HG02642 (cell line): Measurements from ENCODE around the gene SEMA3F.
"Not testable (repeated sequence)": the region's sequence is repeated elsewhere in the genome, so short reads cannot be mapped to it uniquely, and the experiment has no call there.

Source experiments
- ATAC-seq: cut with Tn5 transposase; IDR thresholded peaks from one replicate; pipeline ENCODE4 v1.9.1; 2021; ENCODE audit warnings: mild to moderate bottlenecking; ENCODE audit not compliant: unreplicated experiment, poor library complexity

SEMA3F gene

DNA sequence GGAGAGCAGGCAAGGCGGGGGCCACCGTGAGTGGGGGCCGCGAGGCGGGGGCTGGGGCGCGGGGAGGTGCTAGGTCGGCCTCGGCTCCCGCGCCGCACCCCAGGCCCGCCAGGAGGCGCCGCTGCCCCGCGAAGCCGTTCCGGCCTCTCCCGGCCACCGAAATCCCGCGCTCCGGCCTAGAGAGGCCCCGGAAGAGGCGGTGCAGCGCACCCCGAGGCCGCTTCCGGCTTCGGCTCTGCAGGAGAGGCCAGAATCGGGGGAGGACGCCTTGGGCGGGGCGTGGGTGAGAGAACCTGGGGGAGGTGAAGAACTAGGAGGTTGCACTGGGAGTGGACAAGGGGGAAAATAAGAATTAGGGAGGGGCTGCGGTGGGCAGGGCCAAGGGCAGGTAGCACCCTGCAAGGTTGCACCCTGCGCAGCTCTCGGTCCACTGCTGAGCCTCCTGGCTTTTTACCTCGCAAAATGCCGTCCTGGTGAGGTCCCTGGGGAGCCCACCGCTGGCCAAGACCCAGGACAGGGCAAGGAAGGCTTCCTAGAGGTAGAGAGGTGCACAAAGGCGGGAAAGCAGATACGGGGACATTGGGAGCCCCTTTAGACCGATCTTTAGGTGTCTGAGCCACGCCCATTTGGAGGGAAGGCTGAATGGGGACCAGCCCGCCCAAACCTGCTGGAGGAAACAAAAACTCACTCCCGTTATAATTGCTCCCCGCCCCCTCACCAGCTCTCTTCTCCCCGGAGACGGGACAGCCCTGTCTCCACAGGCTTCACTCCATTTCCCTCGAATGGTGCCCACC, 72.5 kb downstream of the SEMA3F start:
- ATAC-seq, result peak; percentile 87

DNA sequence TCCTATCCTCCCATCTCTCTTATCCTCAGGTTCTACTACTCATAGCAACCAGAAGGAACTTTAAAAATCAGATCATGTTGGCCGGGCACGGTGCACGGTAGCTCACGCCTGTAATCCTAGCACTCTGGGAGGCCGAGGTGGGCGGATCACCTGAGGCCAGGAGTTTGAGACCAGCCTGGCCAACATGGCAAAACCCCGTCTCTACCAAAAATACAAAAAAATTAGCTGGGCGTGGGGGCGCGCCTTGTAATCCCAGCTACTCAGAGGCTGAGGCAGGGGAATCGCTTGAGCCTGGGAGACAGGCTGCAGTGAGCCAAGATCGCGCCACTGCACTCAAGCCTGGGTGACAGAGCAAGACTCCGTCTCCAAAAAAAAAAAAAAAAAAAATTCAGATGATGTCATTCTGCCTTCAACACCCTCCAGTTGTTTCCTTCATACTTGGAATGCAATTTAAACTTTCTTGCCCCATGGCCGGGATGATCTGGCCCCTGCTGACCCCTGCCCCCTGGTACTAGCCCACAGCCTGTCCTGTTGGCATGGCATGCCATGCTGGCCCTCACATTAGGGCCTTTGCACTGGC, 73.2 kb downstream of the SEMA3F start:
- ATAC-seq, result not testable (repeated sequence)

DNA sequence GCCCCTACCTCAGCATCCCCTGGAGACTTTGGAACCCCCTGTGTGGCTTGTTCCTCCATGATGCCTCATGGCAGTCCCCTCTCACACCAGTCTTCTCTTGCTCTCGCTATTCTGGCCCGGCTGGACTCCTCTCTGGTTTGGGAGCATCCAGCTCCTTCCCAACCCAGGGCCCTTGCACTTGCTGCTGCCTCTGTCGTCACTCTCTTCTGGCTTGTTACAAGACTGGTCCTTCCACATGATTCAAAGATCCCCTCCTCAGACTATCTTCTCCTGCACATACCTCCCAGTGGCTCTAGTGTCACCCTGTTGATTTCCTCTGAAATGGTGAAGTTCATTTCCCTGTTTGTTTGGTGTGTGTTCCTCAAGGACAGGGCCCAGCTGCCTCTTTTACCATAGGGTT, 74.4 kb downstream of the SEMA3F start:
- no peak for ATAC-seq

DNA sequence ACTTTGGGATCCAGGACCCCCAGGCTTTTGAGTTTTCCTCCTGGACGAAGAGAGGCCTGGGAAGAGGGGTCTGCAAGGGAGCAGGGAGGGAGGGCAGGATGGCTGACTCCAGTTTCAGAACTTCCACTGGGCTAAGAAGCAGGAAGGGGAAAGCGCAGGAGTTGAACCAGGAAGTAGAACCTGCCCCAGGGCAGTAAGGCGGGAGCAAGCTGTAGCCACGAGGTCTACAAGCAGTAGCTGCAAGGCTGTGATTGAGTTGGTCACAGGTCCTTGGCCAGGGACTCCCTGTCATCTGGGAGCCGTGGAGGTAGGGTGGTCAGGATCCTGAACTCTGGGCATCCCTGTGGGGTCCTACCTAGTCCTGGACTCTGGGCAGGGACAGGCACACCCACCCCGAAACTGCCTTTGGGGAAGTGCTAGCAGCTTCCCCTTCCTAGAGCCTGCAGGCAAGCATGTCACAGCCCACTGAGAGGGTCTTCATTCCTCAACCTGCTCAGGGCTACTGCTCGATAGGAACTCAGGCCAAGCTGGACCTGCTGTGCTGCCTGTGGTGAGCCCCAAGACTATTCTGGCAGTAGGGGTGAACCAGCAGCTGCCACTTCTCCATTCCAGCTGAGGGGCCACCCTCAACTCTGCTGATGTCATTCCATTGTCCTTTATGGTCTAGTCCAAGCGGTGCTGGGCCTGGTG, 75.1 kb downstream of the SEMA3F start:
- ATAC-seq, result no peak

DNA sequence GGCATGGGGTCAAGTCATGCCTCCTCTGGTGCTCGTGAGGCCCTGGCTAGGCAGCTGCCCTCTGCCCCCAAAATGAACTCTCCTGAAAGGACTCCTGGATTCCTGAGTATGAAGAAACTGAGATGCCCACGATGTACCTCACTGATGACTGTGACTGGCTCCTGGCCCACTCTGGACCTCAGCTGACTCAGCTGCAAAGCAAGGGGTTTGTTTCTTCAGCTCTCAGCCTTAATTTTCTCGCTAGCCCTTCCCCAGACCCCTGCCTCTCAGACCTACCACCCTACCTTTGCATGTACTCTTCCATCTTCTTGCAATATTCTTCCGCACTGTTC, 75.6 kb downstream of the SEMA3F start:
- ATAC-seq, result no peak

DNA sequence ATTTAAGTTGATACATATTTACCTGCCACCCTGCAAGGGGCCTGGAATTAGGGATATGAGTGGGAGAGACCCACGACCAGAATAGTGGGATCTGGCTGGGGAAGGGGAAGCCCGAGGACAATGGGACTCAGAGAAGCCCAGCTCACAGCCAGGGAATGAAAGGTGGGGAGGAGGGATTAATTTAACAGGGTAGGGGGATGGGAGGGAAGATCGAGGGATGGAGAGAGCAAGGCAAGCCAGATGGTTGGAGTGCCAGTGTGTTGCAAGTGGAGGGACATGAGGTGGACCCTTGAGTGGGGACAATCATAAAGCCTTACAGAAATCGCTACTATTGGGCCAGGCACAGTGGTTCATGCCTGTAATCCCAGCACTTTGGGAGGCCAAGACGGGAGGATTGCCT, 76.5 kb downstream of the SEMA3F start:
- no peak for ATAC-seq

DNA sequence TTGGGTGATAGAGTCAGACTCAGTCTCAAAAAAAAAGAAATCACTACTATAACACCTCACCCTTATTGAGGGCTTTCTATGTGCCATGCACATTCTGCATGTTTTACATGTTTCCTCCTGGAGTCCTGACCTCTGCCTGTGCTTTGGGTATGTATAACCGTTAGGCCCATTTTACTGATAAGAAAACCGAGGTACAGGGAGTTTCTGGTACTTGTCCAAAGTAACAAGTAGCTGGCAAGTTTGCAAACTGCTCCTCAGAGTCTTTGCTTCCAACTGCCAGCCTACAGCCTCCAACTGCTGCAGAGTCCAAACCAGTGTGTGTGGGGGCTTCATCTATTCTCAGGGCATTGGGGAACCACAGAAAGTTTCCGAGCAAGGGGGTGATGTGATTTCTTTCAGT, 77.2 kb downstream of the SEMA3F start:
- ATAC-seq, result no peak

DNA sequence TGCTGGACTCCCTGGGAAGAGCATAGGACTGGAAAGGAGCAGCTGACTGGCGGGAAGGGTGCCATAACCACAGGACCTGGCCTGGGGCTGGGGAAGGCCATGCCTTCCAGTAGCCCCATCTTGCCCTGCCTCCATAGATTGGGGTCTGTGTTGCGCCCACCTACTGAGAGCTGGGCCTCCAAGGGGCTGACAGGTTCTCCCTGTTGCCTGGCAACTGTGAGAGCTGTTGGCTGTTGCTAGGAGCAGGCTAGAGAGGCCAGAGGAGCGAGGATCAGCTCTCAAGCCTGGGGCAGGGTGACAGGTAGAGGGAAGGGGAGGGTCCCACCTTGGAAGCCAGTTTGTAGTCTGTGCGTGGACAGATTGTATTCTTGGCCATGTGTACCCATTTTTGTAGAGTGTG, 78.1 kb downstream of the SEMA3F start:
- ATAC-seq, result no peak

DNA sequence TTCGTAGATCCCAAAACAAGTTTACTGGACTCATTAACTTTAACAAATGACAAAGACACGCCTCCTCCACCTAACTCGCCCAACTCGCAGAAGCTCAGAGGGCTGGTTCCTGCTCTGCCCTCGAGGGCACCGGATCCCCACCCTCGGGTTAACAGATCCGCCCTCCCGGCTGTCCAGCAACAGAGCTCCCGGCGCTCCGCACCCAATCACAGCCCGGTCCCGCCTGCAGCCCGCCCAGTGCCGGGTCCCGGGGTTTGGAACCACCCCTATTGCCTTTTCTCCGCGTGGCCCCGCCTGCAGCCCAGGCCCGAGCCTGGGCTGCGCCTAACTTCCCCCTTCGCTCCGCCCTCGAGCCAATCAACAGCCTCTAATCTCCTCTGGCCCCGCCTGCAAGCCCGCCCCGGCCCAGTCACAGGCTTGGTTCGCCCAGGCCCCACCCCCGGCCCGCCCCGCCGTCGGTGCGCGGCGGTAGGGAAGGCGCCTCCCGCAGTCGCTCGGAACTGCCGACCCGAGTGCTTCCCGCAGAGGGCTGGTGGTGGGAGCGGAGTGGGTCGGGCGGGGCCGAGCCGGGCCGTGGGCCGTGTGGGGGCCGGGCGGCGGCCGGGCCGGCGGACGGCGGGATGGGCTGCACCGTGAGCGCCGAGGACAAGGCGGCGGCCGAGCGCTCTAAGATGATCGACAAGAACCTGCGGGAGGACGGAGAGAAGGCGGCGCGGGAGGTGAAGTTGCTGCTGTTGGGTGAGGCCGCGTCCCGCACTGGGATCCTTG, 80.8 kb downstream of the SEMA3F start, which contains the start of gene GNAI2:
GNAI2 (plus strand) TSS at position 489 of the 768 bp plus-strand sequence; CDS start at position 621, 132 bp downstream.
- peak; percentile 92 for ATAC-seq

DNA sequence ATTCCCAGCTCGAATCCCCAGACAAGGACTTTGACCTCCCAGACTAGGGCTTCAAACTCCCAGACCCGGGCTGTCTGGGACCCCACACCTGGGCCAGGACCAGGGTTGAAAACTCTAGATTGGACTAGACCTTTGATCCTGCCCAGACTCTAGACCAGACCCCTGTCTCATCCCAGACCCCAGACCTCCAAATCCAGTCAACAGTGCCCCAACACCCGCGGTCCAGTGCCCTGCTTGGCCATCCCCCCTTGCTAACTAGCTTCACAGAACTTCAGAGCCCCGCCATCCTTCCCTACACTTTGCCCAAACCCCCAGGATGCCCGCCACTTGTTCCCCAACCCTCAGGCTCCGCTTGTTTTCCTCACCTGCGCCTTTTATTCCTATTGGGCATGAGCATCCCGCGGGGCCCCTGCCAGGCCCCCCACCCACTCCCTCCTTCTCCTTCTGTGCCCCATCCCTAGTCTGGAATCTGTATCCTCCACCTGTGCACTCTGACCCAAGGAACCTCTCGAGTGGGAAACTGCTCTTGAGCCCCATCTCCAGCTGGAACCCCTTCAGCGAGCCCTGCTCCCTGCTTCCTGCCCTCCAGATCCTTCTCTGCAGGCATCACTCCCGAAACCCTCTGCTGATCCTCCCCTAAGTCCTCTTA, 81.5 kb downstream of the SEMA3F start:
- ATAC-seq, result no peak

DNA sequence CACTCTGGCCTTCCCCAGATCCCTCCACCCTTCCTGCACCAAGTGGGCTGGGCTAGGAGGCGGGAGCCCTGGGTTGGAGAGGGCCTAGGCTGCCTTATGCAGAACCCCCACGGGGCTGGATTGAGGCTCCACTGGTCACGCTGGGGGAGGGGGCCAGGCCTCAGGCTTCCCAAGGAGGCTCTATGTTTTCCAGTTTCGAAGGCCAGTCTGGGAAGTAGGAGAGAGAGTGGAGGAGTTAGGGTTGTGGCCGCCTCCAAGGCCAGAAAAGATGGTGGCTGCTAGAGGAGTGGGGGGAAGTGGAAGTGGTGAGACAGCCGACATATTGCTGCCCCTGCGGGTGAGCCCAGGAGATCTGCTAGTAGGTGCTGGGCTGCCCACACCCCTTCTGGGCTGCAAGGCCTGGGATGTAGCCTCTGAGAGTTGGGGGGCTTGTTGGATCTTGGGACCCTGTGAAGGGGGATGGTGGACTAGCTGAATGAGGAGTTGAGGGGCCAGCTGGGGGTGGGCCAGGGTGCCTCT, 82.1 kb downstream of the SEMA3F start:
- no peak for ATAC-seq

DNA sequence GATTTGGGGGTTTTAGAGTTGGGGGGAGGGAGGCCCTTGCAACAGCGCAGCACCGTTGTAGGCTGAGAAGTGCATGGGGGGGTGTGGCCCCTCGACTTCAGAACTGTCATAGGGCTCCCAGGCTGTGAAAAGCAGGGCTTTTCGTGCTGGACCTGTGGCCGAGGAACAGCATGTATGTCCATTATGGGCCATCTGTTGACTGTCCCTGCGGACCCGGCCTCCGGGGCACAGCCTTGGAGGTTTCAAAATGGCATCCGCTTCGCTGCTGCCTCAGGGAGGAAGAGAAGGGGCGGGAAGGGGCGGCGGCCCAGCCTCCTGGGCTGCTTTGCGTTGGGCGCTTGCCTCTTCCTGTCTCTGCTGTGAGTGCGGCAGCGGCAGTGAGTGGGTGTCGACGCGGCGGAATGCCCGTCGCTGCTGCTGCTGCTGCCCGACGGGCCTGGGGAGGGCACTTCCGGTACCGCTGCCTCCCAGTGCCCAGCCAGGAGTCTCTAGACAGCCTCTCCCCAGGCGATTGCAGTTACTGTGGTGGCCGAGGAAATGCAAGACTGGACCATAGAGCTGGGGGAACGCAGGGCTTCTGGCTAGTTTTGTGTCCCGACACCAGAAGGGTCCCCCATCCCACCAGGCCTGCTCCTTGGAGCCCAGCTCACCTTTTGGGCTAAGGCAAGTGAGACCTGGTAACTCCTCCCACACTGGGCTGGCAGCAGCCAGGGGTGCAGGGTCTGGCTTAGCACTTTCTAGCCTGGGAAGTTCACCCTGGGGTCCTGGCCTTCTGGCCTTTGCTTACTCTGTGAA, 82.8 kb downstream of the SEMA3F start:
- ATAC-seq, result peak; percentile 33

DNA sequence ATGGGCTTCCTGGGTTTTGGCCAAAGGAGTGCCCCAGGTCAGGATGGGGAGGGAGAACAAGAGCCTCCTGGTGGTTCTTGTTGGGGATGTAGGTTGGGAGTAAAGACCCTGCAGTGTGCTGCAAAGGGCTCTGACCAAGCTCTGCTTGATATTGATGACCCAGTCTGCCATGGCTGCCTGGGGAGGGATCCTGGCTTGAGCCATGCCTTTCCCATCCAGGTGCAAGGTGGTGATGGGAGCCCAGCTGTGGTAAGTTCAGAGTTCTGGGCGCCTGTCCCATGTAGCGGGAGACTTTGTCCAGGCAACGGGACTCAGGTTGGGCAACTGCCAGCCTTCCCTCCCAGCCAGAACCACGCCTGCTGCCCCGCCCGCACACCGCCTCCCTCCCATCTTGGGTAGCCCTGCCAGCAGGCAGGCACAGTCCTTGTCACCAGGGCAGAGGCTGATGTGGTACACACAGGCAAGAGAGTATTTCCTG, 83.5 kb downstream of the SEMA3F start:
- no peak for ATAC-seq
